Caco-2 (cell line): Measurements from ENCODE around the gene STK40. TPM values are rescaled to one million over a fixed set of nuclear protein-coding genes. Genes with fewer than 3 reads are reported as not detected.

Experiments used
- BruUV-seq: library from RNA; stranded (reverse); fragments of 400-500 nt; replicated peaks from 2 replicates; lab custom pipeline; 2021; lab: Mats Ljungman, UMichigan
- CTCF ChIA-PET: fragments of 300-600 bp; sonication (Branson Sonifier 250); formaldehyde crosslinking; loops from one replicate; lab custom pipeline; 2022; ENCODE audit warnings: antibody characterized with exemption; lab: Charles Lee
- POLR2A ChIA-PET: fragments of 300-600 bp; sonication (Branson Sonifier 250); formaldehyde crosslinking; loops from one replicate; lab custom pipeline; 2022; ENCODE audit warnings: antibody characterized with exemption; lab: Charles Lee
- DNase-seq, 2 experiments: peaks; one replicate each; pipeline versions ENCODE4 v3.0.0 to v3.0.0-alpha.2; 2020 to 2022
- H3K27me3 ChIP-seq: replicated peaks from 2 replicates; pipeline ENCODE4 v1.6.0; 2011; ENCODE audit warnings: low read length; ENCODE audit not compliant: control insufficient read depth, insufficient read depth
- H3K36me3 ChIP-seq: 2 replicates; pipeline ENCODE4 v1.5.1; 2011; ENCODE audit warnings: low read length; ENCODE audit not compliant: control insufficient read depth, insufficient read depth
- H3K4me1 ChIP-seq: fragments of 250-450 bp; sonication (Bioruptor Pico); 2 replicates; pipeline ENCODE4 v1.5.1; 2020; ENCODE audit warnings: mild to moderate bottlenecking
- H3K4me3 ChIP-seq: 2 replicates; pipeline ENCODE4 v1.5.1; 2011; ENCODE audit warnings: low read depth, mild to moderate bottlenecking, control low read depth, low read length
- H3K9me3 ChIP-seq: fragments of 250-450 bp; sonication (Bioruptor Pico); 2 replicates; pipeline ENCODE4 v1.5.1; 2020; ENCODE audit warnings: mild to moderate bottlenecking, moderate library complexity
- H3K27ac Mint-ChIP-seq: one replicate; pipeline ENCODE4 v1.8.0; 2022; ENCODE audit warnings: mixed read lengths; ENCODE audit not compliant: unreplicated experiment
- H3K27me3 Mint-ChIP-seq: one replicate; pipeline ENCODE4 v1.8.0; 2022; ENCODE audit warnings: mixed read lengths; ENCODE audit not compliant: insufficient read depth, unreplicated experiment
- H3K36me3 Mint-ChIP-seq: one replicate; pipeline ENCODE4 v1.8.0; 2022; ENCODE audit warnings: mild to moderate bottlenecking, mixed read lengths; ENCODE audit not compliant: insufficient read depth, unreplicated experiment
- H3K4me1 Mint-ChIP-seq: one replicate; pipeline ENCODE4 v1.8.0; 2022; ENCODE audit warnings: low read depth, mixed read lengths; ENCODE audit not compliant: unreplicated experiment
- H3K4me3 Mint-ChIP-seq: one replicate; pipeline ENCODE4 v1.8.0; 2022; ENCODE audit warnings: mild to moderate bottlenecking, moderate library complexity, mixed read lengths; ENCODE audit not compliant: unreplicated experiment
- H3K9me3 Mint-ChIP-seq: one replicate; pipeline ENCODE4 v1.8.0; 2022; ENCODE audit warnings: mixed read lengths; ENCODE audit not compliant: unreplicated experiment
- intact Hi-C: fragments of 100-400 bp; cut with micrococcal nuclease; formaldehyde crosslinking; loops from one replicate; pipeline ENCODE4 v1.10.0; 2022; ENCODE audit not compliant: unreplicated experiment
- total RNA-seq: library from RNA; stranded (reverse); gene quantifications from 2 replicates; pipeline ENCODE4 v1.2.3, GENCODE V29; 2022
- TF ChIP-seq, protein P1 (sequence below), 2 experiments: fragments of 200-600 bp in 1 of 2; IDR thresholded peaks; 1 replicate in 1 of 2; 2 replicates in 1 of 2; pipeline versions ENCODE4 v1.5.1 to v1.8.0; 2011 to 2022; ENCODE audit warnings: antibody characterized with exemption in 1 of 2, control low read depth in 1 of 2, inconsistent platforms in 1 of 2, low read depth in 1 of 2, low read length in 1 of 2, mild to moderate bottlenecking in 1 of 2, moderate library complexity in 1 of 2; ENCODE audit not compliant: insufficient read depth in 1 of 2, severe bottlenecking in 1 of 2, unreplicated experiment in 1 of 2

Gene STK40
- total RNA-seq, 1 experiment from 2014 or later, result 29.7 TPM

DNA sequence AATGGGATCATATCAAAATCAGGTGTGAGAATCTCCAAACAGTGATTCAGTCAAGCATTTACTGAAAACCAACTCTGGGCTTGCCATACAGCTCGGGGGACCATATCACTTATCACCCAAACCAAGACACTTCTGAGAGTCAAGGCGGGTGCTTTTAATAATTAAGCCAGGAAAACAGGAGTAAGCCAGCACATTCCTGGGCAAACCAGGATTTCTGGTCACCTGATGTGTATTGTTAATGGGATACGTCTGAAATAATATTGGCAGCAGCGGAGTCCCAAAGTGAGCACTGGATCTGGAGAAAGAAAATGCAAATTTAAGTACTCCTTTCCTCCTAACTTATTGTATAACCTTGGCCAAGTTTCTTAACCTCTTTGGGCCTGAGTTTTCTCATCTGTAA is 46.9 kb upstream of the STK40 start:
- no TSS peak for BruUV-seq
- Histone ChIP-seq H3K4me3 (no peak overlapping the region), H3K36me3 (no peaks in the 10 kb centered on the region), H3K27me3 (no peaks in the 10 kb centered on the region), H3K9me3 (no peaks in the 10 kb centered on the region), H3K4me1 (no peaks in the 10 kb centered on the region)
- ChIA-PET POLR2A (no interaction called here), CTCF (no interaction called here)
- Mint-ChIP-seq H3K4me1 (peaks cover 6% of the 10 kb centered on the region), H3K27ac (no peak overlapping the region), H3K27me3 (no peaks in the 10 kb centered on the region), H3K36me3 (no peaks in the 10 kb centered on the region), H3K4me3 (no peak overlapping the region), H3K9me3 (no peaks in the 10 kb centered on the region)
- intact Hi-C loops, result no loop called here
- TF ChIP-seq, protein P1, sequence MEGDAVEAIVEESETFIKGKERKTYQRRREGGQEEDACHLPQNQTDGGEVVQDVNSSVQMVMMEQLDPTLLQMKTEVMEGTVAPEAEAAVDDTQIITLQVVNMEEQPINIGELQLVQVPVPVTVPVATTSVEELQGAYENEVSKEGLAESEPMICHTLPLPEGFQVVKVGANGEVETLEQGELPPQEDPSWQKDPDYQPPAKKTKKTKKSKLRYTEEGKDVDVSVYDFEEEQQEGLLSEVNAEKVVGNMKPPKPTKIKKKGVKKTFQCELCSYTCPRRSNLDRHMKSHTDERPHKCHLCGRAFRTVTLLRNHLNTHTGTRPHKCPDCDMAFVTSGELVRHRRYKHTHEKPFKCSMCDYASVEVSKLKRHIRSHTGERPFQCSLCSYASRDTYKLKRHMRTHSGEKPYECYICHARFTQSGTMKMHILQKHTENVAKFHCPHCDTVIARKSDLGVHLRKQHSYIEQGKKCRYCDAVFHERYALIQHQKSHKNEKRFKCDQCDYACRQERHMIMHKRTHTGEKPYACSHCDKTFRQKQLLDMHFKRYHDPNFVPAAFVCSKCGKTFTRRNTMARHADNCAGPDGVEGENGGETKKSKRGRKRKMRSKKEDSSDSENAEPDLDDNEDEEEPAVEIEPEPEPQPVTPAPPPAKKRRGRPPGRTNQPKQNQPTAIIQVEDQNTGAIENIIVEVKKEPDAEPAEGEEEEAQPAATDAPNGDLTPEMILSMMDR (IDR thresholded peaks at IDR 0.05; ENCODE audit: insufficient read depth in 1 of 2, low read depth in 1 of 2, low read length in 1 of 2, severe bottlenecking in 1 of 2, unreplicated experiment in 1 of 2), result no peak
- no peak for DNase-seq

DNA sequence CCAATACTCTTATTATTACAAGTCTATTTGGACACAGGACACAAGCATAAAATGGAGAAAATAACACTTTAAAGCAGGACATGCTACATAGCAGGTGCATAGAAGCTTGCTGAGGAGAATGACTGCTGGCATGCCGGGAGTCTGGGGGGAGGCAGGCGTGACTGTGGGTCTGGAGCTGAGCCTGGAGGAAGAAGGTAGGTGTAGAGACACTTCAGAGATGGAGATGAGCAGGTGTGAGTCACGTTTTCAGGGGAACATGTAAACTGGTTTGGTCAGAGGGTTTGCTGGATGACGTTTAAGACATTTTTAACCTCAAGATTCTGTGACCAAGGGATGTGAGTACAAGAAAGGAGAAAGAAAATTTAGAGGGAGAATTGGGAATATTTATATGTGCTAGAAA is 40.1 kb upstream of the STK40 start:
- no TSS peak for BruUV-seq
- Mint-ChIP-seq H3K9me3 (no peaks in the 10 kb centered on the region), H3K36me3 (no peaks in the 10 kb centered on the region), H3K27ac (no peak overlapping the region), H3K27me3 (no peaks in the 10 kb centered on the region), H3K4me3 (no peak overlapping the region), H3K4me1 (no peaks in the 10 kb centered on the region)
- Histone ChIP-seq H3K9me3 (no peaks in the 10 kb centered on the region), H3K4me1 (no peaks in the 10 kb centered on the region), H3K4me3 (no peak overlapping the region), H3K27me3 (no peaks in the 10 kb centered on the region), H3K36me3 (no peaks in the 10 kb centered on the region)
- intact Hi-C loops, result no loop called here
- no peak for DNase-seq
- ChIA-PET CTCF (no interaction called here), POLR2A (no interaction called here)
- TF ChIP-seq, protein P1 (IDR thresholded peaks at IDR 0.05; ENCODE audit: insufficient read depth in 1 of 2, low read depth in 1 of 2, low read length in 1 of 2, severe bottlenecking in 1 of 2, unreplicated experiment in 1 of 2), result no peak

DNA sequence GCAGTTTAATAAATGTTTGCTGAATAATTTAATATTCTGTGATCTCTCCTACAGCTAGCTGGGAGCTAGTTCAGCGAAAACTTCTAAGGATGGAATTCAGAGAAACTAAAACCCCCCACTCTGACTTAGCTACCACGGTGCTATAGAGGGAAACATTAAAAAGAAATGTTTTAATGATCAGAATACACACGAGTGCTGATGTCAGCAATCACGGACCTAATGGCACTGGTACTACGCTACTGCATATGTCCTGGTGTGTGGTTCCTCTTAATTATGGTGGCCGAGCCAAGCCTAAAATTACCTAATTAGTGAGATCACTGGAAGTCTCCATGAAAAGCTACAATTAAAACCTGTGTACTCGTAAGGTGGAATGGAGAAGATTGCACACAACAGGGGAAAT is 35.9 kb upstream of the STK40 start:
- no peaks in the 10 kb centered on the region for H3K27me3 Mint-ChIP-seq
- POLR2A ChIA-PET, result no interaction called here

More for the DNA sequence above, 35.9 kb upstream of the STK40 start:
- TF ChIP-seq, protein P1 (IDR thresholded peaks at IDR 0.05; ENCODE audit: insufficient read depth in 1 of 2, low read depth in 1 of 2, low read length in 1 of 2, severe bottlenecking in 1 of 2, unreplicated experiment in 1 of 2), result no peak
- no peaks in the 10 kb centered on the region for H3K4me1 ChIP-seq
- CTCF ChIA-PET, result no interaction called here
- no peaks in the 10 kb centered on the region for H3K36me3 ChIP-seq
- H3K4me3 Mint-ChIP-seq, result no peak overlapping the region
- intact Hi-C loops, result loop anchor here (1.0 to 5.0 kb wide), 3 partner anchors 34 to 323 kb away; partner anchors contain the start of genes SH3D21 and STK40
- no peak overlapping the region for H3K27ac Mint-ChIP-seq
- no peaks in the 10 kb centered on the region for H3K36me3 Mint-ChIP-seq
- H3K9me3 Mint-ChIP-seq, result no peaks in the 10 kb centered on the region
- H3K4me1 Mint-ChIP-seq, result no peaks in the 10 kb centered on the region
- DNase-seq, result no peak
- no TSS peak for BruUV-seq
- H3K9me3 ChIP-seq, result no peaks in the 10 kb centered on the region
- H3K27me3 ChIP-seq, result no peaks in the 10 kb centered on the region
- H3K4me3 ChIP-seq, result no peak overlapping the region
